ENCODE results near the gene NCOR1.

NCOR1 gene

GRCh38 chr17:16023881-16024280 is 191.5 kb downstream of the NCOR1 start:
- no peak for DNase-seq

GRCh38 chr17:16019347-16019746 is 196.0 kb downstream of the NCOR1 start:
- no peak for DNase-seq

DNA sequence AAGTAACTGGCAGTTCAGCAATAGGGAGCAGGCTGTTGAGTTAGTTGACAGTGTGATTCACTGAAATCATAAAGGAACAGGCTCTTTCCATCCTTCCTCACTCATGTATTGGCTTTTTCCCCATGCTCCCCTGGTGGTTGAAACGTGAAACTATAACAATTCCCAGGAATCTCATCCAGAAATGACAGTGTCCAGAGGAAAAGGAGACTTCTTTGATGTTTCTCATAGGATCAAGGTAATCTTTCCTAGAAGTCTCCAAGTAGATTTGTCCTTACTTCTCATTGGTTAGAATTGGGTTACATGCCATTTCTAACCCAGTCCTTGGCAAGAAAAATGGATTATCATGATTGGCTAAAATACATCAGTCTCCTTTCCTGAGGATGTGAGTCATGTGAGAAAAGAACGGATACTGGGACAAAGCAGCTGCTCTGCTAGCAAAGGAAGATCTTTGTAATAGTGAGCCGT is 201.4 kb downstream of the NCOR1 start:
- no peak for DNase-seq

DNA sequence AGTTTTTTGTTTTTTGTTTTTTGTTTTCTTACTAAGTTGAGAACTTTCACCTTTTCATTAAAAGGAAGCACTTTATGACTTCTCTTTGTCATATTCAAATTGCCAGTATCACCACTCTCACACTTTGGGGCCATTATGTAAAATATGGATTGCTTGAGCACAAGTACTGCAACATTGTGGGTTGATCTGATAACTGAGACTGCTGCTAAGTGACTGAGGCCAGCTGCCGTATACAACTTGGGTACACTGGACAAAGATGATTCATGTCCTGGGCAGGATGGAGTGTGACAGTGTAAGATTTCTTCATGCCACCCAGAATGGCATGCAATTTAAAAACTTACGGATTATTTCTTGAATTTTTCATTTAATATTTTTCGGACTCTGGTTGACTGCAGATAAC is 207.9 kb downstream of the NCOR1 start:
- DNase-seq, result no peak

DNA sequence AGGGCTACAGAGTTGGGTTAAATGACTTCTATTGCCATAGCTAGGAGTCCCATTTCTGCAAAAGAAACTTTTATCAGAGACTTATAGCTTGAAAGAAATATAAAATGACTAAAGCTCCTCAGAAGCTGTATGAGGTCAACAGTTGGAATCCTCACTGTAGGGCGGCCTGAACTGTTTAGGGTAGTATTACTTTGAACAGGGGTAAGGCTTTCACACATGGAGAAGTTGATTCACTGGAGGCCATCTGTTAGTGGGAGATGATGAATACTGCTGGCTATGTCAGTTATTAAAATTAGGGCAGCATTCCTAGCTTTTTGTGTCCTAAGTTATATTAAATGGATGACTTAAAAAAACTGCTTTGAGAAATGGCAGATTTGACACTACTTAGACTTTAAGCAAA is 209.7 kb downstream of the NCOR1 start:
- DNase-seq, result no peak

DNA sequence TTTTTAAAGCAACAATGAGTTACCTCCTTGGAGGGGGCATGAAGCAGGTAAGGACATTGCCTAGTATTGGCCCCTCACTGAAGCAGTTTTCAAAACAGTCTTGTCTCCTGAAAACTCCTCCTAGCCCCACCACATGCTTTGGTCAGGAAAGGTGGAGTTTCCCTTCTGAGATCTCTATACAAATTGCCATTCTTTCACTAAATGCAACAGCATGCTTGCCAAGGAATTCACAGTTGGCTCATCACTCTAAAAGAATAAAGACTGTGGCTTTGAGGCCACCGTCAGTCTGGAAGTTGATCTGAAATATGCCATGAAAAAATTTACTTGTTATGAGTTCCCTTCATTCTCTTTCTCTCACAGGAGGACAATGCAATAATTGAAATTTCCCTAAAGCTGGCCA is 211.5 kb downstream of the NCOR1 start:
- DNase-seq, result no peak

GRCh38 chr17:16002708-16003260 is 212.6 kb downstream of the NCOR1 start:
- DNase-seq, result no peak

GRCh38 chr17:16001226-16001897 is 214.0 kb downstream of the NCOR1 start:
- DNase-seq, result no peak

DNA sequence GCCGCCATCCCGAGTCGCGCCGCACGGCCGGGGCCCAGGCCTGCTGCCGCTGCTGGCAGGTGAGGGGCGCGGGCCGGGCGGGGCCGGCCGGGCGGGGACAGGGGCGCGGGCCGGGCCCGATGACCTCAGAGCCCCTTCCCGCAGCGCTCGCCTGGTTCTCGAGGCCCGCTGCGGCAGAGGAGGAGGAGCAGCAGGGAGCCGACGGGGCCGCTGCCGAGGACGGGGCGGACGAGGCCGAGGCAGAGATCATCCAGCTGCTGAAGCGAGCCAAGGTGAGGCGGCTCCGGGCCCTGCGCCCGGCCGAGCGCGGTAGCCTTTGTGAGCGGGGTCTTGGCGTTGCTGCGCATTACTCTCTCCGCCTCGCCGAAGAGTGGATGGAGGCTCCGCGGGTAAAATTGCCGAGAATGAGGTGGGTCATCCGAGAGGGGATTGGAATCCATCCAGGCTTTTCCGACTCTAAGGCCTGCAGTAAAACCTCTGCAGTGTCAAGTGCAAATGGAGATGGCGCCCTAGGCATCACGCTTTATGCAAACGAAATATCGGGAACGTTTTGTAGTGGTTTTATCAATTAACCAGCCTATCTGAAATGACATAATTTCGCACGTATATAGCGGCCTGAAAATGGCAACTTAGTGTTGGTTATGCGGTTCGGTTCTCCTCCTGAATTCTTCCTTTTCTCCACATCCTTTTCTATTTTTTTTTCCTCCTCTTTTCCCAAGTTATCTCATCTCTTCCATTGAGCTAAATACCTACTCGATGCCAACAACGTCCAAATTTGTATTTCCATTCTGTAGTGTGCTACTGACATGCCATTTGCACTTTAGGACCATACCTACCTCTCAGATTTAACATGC is 215.1 kb downstream of the NCOR1 start:
- no peak for DNase-seq

DNA sequence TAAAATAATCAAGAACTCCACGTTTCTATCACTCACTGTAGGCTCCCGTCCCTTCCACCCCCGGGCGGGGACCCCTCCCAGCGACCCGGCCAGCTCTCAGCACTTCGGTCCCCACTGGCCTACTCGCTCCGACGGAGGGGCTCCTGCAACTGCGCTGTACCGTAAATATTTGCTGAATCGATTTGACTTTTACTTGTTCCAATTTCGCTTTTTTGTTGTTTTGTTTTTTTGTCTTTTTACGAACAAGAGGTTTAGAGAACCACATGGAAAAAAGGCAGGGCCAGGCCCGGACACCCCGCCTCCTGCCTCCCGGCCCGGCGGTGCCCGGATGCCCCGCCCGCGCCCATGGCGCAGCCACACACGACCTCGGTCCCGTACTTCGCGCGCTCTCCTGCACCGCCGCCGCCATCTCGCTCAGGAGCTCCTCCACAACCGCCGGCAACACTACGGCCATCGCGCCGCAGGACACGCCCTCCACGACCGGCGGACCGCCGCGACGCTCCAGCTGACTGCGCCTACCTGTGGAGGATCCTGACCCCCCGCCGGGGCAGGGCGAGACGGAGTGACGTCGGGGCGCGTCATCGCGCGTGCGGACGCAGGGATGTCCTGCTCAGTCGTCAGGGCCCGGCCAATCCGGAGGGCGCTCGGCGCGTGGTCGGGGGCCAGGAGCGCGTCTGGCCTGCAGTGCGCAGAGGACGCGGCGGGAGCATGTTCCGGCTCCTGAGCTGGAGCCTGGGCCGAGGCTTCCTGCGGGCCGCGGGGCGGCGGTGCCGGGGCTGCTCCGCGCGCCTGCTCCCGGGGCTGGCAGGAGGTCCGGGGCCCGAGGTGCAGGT is 216.0 kb downstream of the NCOR1 start, which contains the start of the genes TTC19 and ZSWIM7:
TTC19 (plus strand) TSS at position 684 of the 833 bp plus-strand sequence; CDS start at position 709, 25 bp downstream.
ZSWIM7 (minus strand) TSS at position 564 of the 833 bp plus-strand sequence; CDS start at position 454, 110 bp downstream.
- DNase-seq, result peak; percentile 91

DNA sequence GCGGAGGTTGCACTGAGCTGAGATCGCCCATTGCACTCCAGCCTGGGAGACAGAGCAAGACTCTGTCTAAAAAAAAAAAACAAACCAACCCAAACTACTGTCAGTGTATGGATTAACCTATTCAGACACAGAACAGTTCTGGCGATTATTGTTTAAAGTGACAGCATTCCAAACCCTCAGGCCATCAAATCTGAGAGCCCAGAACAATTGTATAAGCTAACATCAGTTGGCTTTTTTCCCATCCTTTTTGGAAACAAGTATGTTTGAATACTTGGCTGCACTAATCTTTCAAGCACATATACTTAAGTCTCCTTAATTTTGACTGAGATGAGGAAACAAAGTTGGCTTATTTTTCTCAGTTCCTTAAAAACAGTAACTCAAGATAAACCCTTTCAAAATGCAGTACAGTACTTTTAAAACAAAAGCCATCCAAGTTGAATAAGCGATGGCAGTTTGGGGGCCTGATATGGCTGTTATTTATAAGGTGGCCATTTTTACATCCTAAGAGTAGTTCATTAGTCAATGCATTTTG is 217.2 kb downstream of the NCOR1 start:
- no peak for DNase-seq

DNA sequence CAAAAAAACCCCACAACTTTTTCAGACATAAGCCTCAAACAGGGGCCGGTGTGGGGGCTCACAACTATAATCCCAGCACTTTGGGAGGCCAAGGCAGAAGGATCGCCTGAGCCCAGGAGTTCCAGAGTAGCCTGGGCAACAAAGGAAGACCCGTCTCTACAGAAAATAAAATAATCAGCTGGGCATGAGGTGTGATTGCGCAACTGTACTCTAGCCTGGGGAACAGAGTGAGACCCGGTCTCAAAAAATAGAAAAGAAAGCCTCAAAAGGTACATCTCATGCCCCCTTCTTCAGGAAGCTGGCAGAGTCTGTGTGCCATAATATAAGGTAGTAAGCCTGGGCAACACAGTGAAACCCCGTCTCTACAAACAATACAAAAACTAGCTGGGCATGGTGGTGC is 219.0 kb downstream of the NCOR1 start:
- DNase-seq, result no peak

GRCh38 chr17:15981646-15982580 is 233.4 kb downstream of the NCOR1 start:
- DNase-seq, result no peak

DNA sequence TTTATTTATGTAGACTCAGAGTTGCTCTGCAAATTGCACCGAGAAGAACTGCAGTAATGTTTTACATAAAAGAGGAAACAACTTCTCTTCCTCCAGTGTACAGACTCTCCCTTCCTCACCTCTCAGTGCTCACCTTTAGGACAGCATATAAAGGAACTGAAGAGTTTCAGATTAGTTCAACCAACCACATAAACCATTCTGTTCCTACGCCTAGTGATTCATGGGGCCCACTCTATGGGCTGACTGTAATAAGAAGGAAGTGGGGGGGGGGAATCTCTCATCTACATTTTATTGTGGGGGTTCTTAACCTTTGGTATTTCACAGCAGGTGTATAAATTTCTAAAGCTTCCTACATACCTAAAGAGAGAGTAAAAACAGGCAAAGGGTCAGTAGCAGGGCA is 234.1 kb downstream of the NCOR1 start:
- DNase-seq, result no peak
